ENCODE data around the gene ATOH8.

- TF ChIP-seq SUZ12 (IDR thresholded peaks at IDR 0.05; ENCODE audit: unreplicated experiment) (no peak), FOXM1 (IDR thresholded peaks at IDR 0.05; ENCODE audit: low read depth, low read length) (no peak), MAX (IDR thresholded peaks at IDR 0.05; ENCODE audit: low read depth, low read length) (no peak), GABPA (IDR thresholded peaks at IDR 0.05; ENCODE audit: low read depth) (no peak)
- TF ChIP-seq, protein P1, sequence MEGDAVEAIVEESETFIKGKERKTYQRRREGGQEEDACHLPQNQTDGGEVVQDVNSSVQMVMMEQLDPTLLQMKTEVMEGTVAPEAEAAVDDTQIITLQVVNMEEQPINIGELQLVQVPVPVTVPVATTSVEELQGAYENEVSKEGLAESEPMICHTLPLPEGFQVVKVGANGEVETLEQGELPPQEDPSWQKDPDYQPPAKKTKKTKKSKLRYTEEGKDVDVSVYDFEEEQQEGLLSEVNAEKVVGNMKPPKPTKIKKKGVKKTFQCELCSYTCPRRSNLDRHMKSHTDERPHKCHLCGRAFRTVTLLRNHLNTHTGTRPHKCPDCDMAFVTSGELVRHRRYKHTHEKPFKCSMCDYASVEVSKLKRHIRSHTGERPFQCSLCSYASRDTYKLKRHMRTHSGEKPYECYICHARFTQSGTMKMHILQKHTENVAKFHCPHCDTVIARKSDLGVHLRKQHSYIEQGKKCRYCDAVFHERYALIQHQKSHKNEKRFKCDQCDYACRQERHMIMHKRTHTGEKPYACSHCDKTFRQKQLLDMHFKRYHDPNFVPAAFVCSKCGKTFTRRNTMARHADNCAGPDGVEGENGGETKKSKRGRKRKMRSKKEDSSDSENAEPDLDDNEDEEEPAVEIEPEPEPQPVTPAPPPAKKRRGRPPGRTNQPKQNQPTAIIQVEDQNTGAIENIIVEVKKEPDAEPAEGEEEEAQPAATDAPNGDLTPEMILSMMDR (IDR thresholded peaks at IDR 0.05 in 2 of 3, conservative IDR thresholded peaks at IDR 0.05 in 1 of 3; ENCODE audit: control insufficient read depth in 2 of 3, extremely low read depth in 1 of 3, insufficient read depth in 1 of 3, low read depth in 3 of 3, low read length in 3 of 3) = no peak
- TF ChIP-seq, protein P2, sequence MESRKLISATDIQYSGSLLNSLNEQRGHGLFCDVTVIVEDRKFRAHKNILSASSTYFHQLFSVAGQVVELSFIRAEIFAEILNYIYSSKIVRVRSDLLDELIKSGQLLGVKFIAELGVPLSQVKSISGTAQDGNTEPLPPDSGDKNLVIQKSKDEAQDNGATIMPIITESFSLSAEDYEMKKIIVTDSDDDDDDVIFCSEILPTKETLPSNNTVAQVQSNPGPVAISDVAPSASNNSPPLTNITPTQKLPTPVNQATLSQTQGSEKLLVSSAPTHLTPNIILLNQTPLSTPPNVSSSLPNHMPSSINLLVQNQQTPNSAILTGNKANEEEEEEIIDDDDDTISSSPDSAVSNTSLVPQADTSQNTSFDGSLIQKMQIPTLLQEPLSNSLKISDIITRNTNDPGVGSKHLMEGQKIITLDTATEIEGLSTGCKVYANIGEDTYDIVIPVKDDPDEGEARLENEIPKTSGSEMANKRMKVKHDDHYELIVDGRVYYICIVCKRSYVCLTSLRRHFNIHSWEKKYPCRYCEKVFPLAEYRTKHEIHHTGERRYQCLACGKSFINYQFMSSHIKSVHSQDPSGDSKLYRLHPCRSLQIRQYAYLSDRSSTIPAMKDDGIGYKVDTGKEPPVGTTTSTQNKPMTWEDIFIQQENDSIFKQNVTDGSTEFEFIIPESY (IDR thresholded peaks at IDR 0.05) = no peak
These were observed 58.4 kb downstream of the ATOH8 start for GRCh38 chr2:85812094-85812735.
